ENCODE data around the gene RNF32.

Gene RNF32
- total RNA-seq: 0.24 to 0.28 reads per million in 2 donors

DNA sequence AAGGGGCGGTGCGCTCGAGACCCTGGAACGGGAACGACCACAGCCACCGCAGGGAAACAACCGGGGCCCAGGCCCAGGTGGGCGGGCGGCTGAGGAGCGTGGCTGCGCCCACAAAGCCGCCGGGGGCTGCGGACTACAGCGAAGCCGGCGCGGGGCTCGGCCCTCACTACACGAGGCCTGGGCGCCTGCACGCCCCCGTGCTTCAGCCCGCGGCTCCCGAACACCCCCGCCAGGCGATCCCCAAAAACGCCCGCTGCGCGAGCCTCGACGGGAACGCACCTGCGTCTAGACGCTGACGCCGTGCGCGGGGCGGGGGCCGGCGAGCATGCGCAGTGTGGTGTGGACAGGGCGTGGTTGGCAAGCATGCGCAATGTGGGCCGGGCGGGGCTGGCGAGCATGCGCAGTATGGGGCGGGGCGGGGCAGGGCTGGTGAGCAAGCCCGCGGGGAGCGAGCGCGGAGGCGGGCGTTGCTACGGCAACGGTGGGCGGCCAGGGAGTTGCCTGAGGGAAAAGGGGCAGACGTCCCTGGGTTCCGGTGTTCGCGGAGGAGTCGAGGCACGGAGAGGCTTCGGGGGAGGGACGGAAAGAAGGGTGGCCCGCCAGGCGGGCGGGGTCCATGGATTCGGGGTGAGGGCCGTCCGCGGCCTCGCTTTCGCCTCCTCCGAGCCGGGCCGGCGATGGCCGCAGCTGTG is at the start of gene RNF32:
Gene RNF32 (plus strand): TSS at position 518 of the 692 bp plus-strand sequence. CDS start 3,104 bp downstream, outside the sequence.
- DNase-seq: peak; percentile 98

DNA sequence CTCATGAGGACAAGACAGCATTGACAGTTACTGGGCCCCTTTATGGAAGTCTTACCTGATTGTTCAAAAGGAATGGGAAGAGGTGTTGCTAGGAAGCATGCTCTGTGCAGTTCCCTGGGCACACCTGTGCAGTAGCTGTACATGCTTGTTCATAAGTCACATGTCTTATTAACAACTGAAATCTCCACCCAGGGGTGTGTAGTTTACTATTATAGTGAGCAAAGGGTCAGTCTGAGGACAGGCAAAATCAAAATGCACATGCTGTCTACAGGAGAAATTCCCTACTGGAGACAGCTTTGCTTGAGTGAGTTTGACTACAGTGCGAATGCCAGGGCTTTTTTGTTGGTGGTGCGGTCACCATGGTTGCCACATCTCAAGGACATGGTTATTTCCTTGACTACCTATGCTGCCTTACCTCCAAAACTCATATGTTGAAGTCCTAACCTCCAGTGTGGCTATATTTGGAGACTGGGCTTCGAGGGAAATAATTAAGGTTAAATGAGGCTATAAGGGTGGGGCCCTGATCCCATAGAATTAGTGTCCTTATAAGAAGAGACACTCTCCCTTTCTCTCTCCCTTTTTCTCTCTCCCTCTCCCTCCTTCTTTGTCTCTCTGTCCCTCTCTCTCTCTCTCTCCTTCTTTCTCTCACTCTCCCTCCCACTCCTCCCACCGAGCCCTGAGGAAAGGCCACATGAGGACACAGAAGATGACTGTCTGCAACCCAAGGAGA is 48.3 kb upstream of the RNF32 start:
- no peak for DNase-seq

DNA sequence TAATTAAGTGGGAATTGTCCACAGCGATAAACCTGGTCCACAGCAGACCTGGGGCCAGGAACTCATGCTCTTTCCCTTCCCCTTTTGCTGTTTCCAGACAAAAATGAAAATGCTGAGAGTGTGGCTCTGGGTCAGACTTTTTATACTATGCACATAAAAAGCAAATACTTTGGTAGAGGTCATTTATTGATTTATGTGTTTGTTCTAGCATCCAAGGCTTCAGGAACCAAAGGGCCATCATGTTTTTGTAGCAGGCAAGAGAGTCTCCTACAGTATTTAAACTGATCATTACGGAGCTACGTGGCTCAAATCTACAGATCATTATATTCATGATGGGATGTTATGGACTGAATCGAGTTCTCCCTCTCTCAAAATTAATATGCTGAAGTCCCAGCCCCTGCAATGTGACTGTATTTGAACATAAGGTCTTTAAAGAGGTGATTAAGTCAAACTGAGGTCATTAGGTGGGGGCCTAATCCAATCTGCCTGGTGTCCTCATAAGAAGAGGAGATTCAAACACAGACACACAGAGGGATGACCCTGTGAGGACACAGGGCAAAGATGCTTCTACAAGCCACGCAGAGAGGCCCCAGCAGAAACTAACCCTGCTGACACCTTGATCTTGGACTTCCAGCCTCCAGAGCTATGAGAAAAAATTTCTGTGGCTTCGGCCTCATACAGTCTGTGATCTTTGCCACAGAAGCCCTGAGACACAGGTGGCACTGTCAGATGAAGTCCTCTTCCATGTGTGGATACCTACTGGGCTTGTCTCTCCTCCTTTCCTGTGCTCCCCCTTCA is 46.1 kb upstream of the RNF32 start:
- DNase-seq: no peak

DNA sequence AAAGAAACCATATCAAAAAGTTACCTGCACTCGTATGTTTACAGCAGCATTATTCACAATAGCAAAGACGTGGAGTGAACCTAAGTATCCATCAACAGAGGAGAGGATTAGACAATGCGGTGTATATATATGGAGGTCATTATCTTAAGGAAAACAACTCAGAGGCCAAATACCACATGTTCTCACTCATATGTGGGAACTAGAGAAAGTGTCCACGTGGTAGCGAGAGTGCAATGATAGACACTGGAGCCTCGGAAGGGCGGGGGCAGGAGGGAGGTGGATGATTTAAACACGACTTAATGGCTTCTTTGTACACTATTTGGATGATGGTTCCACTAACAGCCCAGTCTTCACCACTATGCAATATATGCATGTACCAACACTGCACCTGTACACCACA is 40.1 kb upstream of the RNF32 start:
- no peak for DNase-seq

DNA sequence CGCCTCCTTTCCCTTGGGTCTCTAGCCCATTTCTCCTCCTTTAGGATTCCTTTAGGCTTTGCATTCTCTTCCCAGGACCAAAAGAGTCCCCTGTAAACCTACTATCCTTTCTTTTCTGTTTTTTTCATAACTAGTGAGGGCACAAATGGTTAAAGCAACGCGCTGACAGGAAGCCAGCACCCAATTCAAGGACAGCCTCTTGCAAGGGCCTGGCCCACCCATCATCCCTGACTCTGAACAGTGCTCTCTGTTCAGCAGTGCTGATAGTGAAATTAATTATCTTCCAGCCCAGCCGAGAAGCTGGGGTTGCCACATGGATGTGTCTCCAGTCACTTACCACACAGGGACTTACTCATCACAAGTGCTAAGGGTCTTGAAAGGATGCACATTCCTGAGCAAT is 38.3 kb upstream of the RNF32 start:
- DNase-seq: no peak

DNA sequence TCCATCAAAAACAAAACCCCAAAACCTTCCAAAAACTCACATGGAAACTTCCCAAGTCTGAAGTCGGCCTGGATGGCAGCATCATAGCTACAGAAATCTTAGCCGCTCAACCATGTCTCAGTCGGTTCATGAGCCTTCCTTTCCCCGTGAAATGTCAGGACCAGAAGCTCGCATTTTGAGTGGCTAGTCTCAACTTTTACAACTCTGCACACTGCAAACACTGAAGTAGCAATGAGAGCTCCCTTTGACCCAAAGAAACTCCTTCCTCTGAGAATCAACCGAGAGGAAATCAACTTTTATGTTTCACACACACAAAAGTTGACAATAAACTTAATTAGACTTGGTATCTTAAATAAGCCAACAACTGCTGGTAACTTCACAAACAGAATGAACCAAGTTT is 37.6 kb upstream of the RNF32 start:
- no peak for DNase-seq

DNA sequence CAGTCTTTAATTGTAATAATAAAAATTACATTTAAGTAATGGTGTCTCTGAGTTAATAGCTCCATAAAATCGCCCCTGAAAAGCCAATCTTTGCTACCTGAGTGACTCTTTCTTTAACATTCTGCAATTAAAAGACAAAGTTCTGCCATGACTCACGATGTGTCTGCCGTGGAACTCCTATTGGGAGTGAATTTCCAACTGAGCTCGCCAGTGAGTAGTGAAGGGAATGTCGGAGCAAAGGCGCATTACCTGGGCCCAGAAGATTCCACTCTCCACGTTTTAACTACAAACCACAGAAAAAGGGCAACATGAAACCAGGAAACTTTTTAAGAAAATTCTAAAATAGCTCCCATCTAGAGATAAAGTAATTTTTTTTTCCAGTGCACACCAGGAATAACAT is 36.9 kb upstream of the RNF32 start:
- no peak for DNase-seq

DNA sequence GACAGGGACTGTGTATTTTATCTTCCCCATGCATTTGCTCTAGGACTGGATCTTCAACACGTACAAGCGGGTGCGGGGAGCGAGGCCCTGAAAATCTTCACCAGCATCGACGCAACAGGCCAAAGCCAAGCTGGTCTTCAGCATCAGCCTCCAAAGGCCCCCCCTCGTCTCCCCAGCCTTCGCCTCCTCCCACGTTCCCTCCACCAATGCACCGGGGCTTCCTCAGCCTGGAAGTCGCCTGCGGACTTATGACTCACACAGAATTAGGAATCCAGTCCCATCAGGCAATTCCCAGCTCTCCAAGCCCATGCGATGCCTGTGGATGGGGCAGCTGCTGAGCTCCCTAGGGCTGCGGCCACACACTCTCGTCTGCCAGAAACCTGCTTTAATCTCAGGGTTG is 36.3 kb upstream of the RNF32 start:
- no peak for DNase-seq

DNA sequence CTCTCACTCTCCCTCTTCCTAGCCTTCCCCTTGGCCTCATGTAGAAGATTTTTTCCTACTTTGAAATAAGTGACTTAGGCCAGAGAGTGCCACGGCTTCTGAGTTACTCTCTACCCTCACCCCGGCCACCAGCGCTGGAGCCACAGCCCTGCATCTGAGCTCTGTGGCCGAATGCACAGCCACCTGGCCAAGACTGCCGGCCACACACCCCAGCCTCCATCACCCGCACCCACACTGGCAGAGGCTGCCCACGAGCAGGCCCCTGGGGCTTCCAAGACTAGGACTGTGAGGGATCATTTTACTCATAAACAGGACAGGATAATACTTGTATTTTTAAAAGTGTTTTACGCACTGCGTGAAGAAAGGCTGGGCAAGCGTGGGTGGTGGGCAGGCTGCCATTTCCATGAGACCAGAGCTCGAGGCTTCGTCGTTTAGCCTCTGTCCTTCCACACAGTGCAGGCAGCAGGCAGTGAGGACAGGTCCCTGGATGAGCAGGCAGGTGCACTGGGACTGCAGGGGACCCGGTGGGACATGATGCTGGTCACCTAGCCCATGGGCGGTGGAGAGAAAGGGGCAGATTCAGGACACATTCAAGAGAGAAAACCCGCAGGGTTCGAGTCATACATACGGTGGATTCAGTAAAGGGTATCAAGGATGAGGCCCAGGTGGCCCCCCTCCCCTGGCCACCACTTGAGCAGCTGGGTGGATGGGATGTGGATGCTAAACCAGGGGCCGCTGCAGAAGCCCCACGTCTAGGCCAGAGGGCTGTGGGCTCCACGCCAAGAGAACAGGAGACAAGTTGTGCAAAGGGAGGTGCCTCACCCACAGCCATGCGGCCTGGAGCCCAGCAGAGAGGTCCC is 35.5 kb upstream of the RNF32 start:
- no peak for DNase-seq

DNA sequence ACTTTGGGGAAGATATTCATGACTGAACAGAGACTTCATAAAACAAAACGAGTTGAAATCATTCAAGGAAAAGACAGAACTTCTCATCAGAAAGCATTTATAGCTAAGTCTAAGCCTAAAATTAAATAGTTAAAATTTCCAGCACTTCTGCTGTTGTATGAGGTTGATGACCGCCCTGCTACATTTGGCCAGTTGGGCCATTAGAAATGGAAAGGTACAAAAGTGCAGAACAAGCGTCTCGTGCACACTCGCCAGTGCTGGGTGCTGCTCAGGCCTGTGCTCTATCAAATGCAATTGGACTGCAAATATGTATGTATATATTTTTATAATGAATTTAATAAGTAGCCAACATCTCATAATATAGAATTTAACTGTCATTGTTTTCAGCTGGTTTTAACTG is 34.4 kb upstream of the RNF32 start:
- DNase-seq: no peak

DNA sequence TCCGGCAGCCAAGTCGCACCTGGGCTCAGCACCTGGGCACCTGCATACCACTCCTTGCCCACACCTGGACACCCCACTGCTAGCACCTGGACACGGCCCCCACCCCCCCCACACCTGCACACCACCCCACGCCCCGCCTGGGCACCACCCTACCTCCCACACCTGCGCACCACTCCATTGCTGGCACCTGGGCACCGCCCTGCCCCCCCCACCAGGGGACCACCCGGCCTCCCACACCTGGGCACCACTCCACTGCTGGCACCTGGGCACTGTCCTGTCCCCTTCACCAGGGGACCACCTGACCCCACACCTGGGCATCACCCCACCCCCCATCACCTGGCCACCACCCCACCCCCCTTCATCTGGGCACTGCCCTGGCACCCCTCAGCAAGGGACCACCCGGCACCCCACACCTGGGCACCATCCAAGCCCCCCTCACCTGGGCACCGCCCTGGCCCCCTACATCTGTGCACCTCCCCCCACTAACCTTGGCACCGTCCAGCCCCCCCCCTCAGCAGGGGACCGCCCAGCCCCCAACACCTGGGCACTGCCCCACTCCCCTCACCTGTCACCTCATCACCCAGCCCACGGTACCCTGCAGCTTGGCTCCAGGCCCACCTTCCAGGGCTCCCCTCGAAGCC is 33.8 kb upstream of the RNF32 start:
- no peak for DNase-seq

DNA sequence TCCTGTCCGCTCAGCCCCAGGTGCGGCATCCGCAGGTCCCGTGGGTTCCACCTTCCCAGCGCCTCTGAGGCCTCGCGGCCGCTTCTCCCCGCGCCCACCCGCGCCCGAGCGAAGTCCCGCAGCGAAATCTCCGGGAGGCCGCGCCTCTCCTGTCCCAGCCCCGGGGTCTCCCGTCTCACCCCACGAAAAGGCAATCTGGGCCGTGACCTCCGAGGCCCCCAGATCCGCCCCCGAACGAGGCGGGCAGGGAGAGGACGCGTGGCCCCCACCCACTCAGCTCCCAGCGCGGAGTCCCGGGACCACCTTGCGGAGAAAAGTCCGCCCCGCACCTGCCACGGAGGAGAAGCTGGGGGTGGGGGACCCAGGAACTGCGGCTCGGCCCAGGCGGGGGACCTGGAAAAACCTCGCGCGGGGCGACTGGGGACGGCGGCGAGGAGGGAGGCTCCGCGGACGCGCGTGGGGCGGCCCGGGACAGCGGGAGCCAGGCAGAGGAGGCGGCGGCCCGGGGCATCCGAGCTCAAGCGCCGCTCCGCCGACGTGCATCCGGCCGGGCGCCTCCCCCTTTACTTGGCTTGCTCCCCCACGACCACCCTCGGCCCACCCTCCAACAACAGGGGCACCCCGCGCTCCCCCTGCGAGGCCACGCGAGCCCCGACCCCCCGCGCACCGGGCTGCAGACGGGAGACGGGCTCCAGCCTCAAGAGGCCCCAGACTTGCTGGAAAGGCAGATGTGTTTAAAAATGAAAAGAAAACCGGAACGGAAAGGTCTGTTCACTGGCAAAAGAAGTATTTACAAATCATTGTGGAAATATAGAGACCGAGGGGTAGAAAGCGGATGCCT is 33.0 kb upstream of the RNF32 start:
- no peak for DNase-seq

DNA sequence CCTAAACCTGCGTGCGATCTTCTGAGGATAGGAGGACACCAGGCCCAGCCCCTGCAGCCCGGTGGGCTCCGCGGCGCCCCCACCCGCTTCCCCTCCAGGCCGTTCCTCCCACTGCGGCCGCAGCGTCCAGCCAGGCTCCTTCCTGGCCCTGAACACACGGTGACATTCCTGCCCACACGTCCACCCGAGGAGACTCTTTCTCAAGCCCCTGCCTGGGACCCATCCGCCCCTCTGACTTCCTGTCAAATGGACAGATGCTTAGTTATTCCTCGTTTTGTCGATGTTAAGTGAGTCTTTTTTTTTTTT is 32.4 kb upstream of the RNF32 start:
- no peak for DNase-seq

DNA sequence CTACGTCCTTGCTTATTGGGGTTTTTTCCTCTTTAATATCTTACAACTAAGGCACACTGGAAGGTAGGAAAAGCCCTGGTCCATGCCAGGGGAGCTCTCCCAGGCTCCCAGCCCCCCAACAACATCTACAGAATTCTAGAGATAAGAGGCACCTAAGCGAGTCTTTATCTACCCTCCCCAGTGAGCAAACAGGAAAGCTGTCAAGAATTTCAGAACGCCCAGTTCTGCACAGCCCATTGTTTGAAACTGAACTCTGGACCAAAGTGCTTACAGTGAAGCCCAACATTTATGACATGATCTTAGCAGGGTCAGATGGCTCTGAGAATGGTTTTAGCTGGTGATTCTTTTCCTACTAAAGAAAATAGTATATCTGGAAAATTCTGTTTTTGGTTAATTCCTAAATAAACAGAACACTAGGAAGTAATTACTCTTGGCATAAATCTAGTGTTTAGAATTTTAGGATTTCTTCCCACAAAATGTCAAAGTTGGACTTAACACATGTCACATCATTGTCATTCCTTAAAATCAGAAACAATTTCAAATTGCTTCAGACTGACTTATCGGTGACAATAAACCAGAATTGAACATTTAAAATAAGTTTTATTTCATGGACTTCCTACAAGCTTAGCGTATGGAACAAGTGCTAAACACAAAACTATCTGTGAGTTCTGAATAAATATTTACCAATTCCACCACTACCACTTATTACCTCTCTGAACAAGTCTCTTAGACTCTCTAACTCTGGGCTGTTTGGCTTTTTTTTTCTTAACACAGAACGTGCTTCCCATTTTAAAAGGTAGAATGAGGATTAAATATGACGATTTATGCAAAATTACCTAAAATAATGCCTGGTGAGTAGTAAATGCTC is 31.3 kb upstream of the RNF32 start:
- DNase-seq: no peak

DNA sequence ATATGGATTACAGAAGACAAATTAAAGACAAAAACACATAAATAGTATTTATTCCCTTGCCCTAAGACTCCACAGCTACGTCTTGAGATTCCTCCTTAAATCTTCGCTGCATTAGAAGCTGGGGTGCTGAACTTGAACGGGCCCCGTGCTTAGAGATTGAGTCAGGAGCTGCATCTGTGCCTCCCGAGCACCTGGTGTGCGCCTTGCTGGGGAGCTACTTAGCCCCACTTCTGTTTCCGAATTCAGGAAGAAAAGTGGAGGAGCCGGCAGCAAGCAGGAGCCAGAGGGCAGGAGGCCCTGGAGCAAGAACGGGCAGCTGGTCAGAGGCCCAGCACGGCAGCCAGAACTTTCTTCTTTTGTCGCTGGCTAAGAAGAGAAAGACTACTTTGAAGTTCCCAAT is 30.4 kb upstream of the RNF32 start:
- DNase-seq: no peak

DNA sequence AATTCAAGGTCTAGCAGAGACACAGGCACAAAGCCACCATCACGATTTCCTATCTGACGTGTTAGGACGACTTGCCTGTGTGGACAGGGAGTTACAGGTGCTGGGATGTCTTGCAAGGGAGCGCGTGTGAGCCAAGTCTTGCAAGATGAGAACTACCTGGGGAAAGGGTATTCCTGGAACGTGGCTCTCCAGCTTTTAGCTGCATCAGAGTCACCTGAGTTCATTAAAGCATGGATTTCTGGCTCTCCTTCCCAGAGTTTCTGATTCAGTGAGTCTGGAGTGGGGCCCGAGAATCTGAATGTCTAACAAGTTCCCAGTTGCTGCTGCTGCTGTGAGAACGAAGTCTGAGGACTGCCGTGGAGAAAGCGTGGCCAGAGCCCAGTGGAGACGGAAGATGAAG is 30.0 kb upstream of the RNF32 start:
- DNase-seq: no peak

DNA sequence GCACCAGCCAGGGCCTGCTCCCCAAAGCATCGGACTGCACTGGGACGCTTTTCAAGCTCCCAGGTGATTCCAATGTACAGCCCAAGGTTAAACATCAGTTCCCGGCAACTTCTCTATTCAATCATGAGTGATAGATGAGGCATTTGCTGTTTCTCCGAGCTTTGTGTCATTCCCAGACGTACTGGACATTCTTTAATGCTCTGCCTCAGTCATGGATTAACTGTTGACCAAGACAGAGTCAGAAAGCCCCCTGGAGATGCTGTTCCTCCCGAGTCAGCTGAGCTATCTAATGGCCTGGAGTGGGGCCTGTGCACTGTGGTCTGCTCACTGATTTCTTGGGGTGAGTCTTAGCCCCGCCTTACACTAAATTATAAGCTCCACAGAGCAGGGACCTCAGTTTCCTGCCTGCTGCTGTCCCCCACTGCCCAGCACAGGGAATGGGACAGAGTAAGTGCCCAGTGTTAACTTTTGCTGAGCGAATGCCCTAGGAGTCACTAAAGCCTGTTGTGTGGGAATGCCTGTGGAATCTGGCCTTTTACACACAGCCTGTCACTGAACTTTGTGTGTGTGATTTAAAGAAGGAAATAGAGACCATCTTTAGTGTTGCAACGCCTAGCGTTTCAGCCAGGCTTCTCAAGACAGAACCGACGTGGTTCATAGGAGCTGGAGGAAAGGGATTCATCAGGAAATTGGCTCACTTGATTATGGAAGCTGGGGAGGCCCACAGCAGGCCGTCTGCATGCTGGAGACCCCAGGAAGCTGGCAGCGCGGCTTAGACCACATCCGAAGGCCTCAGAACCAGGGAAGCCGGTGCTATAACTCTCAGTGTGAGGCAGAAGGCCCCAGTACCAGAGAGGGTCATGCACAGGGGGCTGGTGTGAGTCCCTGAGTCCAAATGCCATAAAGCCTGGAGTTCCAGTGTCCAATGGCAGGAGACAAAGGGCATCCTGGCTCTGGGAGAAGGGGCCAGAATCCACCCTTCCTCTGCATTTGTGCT is 29.3 kb upstream of the RNF32 start:
- no peak for DNase-seq

DNA sequence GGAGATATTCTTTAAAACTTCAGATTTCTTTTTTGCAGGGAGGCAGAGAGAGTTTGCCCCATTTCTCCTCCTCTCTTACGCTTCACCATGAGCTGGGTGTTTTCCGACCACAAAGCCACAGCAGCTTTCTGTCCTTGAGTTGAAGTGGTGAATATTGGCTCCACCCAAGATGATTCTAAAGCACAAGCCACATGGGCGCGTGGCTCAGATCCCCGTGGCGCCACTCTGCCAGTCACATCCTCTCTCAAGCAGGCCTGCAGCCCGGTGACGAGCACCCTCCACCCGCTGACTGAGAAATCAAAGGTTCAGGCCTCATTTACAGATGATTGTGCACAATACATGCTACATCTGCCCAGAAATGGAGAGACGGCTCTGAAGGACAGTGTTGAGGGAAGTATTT is 27.6 kb upstream of the RNF32 start:
- peak; percentile 51 for DNase-seq

Measured in T-helper 9 cell (primary cell).